NCI-H748 (cell line): ENCODE data around the gene IKZF5.

Source experiments
- DNase-seq: peaks from one replicate; lab custom pipeline; 2025; ENCODE audit not compliant: unreplicated experiment; lab: John Stamatoyannopoulos, UW

Gene IKZF5

GRCh38 chr10:123016228-123016627, 7.6 kb upstream of the IKZF5 start:
- no peak for DNase-seq

DNA sequence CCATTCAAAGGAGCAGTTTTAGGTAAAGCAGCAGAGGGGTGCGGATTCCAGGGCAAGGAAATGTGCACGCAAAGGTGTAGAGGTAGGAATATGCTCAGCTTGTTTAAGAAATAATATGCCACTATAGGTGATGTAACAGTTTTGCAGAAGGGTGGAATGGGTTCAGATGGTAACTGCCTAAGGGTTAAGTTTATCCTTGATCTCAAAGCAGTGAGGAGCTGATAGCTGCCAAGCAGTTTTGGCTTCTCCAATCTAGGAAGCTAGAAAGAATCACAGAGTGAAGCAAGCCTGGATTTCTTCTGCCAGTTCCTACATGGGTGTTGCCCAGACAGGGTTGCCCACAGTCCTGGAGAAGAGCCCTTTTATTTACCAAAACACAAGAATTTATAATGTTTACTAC, 6.2 kb upstream of the IKZF5 start:
- DNase-seq = no peak

DNA sequence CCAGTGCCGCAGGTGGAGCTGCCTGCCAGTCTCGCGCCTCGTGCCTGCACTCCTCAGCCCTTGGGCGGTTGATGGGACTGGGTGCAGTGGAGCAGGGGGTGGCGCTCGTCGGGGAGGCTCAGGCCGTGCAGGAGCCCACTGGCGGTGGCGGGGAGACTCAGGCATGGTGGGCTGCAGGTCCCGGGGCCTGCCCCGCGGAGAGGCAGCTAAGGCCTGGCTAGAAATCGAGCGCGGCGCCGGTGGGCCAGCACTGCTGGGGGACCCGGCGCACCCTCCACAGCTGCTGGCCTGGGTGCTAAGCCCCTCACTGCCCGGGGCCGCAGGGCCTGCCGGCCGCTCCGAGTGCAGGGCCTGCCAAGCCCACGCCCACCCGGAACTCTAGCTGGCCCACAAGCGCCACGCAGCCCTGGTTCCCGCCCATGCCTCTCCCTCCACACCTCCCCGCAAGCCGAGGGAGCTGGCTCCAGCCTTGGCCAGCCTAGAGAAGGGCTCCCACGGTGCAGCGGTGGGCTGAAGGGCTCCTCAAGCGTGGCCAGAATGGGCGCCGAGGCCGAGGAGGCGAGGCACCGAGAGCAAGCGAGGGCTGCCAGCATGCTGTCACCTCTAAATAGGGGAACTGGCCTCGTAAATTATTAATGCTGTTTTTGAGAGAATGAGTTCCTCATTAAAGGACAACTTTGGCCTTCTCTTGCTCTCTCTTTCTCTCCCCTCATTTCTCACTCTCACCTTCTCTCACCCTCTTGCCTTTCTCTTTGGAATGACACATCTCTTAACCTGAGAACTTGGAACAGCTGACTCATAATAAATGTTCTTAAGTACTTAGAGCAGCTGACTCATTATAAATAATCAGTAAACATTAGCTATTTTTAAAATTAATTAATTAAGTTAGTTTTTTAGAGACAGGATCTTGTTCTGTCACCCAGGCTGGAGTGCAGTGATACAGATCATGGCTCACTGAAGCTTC, 5.1 kb upstream of the IKZF5 start:
- no peak for DNase-seq

GRCh38 chr10:123011987-123012386, 3.4 kb upstream of the IKZF5 start:
- DNase-seq = no peak

DNA sequence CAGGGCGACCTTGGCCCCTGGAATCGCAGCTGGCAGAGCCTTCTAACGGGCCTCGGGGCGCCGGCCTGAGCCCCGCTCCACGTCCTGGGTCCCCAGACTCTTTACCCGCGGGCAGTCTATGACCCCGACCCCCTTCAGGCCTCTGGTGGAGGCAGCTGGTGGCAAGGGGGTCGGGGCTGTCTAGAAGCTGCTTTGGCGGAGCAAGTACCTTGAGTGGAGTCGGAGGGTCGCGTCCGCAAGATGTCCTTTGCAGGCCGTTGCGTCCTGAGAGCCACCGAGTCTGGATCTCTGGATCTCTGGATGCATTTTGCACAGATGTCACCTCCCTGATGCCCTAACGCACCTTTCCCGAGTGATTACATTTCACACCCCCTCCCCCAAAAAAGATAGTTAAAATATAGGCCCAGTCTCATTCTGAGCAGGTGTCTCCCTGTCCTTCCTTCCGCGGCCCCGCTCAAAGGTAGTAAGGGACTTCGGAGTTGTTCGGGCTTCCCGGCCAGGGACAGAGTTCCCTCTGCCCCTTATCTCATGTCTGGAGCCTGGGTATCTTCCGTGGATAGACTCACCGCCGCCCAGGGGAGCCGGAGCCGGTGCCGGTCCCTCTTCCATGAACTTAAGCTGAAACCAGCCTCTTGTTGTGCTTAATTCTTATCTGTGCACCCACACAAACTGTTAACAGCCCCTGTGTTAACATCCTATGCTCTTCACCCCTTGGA, 668 bp upstream of the IKZF5 start:
- DNase-seq = peak; percentile 47

GRCh38 chr10:123007558-123008354, 839 bp downstream of the IKZF5 start:
- peak; percentile 46 for DNase-seq

- DNase-seq = no peak
Observed at GRCh38 chr10:123004298-123004697, 4.3 kb downstream of the IKZF5 start.

- DNase-seq = no peak
Observed at GRCh38 chr10:123001370-123001769, 7.2 kb downstream of the IKZF5 start.

- no peak for DNase-seq
Observed at GRCh38 chr10:123000155-123000554, 8.4 kb downstream of the IKZF5 start.

GRCh38 chr10:122999347-122999746, 9.2 kb downstream of the IKZF5 start:
- peak; percentile 56 for DNase-seq

- no peak for DNase-seq
Observed at GRCh38 chr10:122998934-122999333, 9.7 kb downstream of the IKZF5 start.

- no peak for DNase-seq
Observed at GRCh38 chr10:122998360-122998917, 10.2 kb downstream of the IKZF5 start.

- DNase-seq = no peak
Observed at GRCh38 chr10:122997864-122998263, 10.7 kb downstream of the IKZF5 start.

GRCh38 chr10:122995936-122996335, 12.7 kb downstream of the IKZF5 start:
- DNase-seq = no peak

DNA sequence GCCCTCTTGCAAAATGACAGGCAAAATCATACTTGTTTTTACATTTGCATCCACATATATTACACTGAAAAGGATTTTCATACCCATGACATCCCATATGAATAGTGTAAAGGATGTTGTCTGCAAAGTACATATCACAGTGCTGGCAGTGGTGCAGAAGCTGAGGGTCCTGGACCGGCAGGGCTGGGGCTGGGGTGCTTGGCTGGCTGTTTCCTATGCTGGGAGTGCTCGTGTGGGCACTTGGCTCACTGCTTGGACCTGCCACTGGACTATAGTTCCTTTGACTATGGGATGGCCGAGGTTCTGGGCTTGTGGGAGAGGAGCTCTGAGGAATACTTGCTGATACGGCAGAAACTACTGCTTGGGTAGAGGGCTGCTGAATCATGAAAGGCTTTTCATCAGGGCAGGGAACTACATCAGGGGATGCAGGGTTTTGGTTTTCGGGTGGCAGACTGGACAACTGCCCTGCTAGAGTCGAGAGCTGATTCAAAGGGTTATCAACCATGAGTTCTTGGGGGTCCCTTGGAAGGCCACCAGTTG, 14.7 kb downstream of the IKZF5 start:
- no peak for DNase-seq

DNA sequence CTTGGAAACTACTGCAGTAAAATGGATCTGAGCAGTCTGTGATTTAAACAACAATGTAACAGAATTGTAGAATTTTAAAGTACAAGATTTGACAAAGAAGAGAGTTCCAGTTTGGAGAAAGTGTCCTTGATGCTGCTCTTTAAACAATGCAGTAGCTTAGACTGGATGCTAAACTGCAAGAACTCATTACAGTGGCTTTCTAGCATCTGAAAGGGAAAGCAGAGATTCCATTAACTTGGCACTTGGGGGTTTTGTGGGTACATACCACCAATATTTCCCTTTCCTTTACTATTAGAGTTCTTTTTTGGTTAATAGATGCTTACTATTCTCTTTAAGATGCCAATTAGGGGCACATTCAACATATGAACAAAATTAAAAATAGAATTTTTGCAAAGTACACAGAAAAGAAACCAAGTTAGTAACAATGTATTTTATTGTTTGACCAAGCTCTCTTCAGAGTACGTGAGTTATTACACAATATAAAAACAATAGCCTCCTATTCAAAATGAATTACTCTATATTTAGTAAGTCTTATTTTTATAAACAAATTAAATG, 16.5 kb downstream of the IKZF5 start:
- DNase-seq = no peak

- no peak for DNase-seq
Observed at GRCh38 chr10:122990278-122990677, 18.3 kb downstream of the IKZF5 start.

DNA sequence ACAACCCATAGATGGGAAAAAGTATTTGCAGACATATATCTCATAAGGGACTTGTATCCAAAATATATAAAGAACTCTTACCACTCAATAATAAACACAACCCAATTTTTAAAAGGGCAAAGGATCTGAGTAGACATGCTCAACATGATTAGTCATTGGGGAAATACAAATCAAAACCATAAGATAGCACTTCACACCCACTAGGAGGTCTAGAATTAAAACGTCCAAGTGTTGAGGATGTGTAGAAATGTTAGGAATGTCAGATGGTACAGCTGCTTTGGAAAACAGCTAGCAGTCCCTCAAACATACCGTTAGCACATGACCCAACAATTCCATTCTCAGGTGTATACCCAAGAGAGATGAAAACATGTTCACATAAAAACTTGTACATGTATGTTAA, 20.1 kb downstream of the IKZF5 start:
- DNase-seq = no peak

DNA sequence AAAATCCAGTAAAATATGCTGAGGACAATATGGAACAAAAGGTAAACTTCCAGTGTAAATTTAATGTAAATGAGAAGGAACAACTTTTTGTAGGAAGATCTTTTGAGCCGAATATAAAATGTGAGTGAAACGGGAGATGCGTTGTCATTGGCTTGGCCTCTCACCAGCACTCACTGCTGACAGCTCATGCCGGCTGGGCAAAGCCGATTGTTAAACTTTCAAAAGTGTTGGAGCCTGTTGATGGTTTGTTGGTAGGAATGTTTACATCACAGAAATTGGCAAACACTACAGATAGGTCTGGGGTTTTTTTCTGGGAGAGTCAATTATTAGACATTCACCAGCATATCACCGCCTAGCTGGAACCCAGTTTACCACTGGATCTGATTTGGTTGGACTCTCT, 22.3 kb downstream of the IKZF5 start:
- no peak for DNase-seq

DNA sequence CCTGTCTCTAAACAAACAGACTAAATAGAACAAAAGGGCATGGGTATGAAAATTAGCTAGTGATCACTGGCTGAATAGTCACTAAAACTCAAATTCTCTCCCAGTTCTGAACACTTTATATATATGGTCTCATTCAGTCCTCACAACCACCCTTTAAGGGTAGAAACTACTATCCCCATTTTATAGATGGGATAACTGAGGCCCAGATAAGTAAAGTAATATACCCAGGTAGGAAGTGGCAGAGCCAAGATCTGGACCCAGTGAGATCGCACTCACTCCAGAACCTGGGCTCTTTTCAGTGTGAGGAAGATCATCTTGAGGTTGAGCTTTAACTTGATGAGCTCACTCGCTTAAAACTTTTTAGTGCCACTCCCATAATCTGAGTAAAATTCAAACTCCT, 23.9 kb downstream of the IKZF5 start:
- DNase-seq = no peak

- DNase-seq = no peak
Observed at GRCh38 chr10:122983898-122984297, 24.7 kb downstream of the IKZF5 start.
